Stimulated activated CD8-positive, alpha-beta memory T cell treated with anti-CD3 and anti-CD28 coated beads, Interleukin-7, amount 100 ng/mL, for 1 hour (primary cell): ENCODE results near the gene OR52I2.

Experiments used
- DNase-seq, 2 donors: peaks; one replicate each; pipeline ENCODE4 v3.0.0-alpha.2; 2020; ENCODE audit warnings: low read depth in 2 of 2

The OR52I2 gene

GRCh38 chr11:4607781-4608666 is 26.5 kb downstream of the OR52I2 start, which contains the start of gene TRIM68:
TSS of gene TRIM68 (minus strand) at chr11:4608231. CDS start at chr11:4605504, 2,727 bp downstream.
- peak; percentile 85 to 87 for DNase-seq

DNA sequence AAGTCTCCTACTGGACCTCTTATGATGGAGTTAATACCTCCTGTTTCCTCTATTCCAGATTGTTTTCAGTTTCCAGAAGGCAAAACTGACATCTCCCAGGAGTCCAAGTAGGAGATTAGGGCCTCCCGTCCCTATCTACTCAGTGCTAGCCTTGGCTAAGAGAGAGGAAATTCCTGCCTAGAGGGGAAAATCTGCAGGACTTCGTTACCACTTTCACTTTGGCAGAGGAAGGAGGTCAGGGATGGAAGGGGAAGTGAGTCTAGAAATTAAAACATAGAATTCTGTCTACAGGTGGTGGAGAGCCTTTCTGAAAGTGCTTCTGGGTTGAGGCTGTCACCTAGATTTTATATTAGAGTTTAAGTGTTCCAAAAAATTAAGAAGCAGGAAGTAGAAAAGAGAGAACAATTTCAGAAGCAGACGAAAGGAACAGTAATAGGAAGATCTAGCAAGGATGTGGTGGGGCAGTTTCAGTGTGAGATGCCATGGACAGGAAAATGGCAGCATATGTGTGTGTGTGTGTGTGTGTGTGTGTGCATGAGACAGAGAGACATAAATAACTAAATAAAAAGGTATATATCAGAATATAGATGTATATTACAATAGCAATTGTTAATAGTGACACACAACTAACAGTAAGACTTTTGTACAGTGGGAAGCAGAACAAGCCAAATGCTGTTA is 28.9 kb downstream of the OR52I2 start:
- no peak for DNase-seq

DNA sequence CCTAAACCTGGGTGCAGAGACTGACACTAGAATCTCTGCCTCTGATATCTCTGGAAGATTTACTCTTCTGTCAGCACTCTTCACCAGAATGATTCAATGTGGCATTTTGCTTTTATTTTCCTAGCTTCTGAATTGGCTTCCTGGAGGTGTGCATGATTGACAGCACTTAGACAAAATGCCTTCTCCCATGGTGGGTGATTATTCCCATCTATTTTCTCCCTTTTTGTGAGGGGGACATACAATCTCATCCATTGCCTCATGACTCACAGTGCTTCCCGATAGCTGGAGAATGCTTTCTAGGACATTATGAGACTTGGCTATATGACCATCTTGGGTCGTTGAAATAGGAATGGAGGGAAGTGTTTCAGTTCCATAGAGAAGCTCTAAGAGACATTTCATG is 30.4 kb downstream of the OR52I2 start:
- DNase-seq, result no peak

GRCh38 chr11:4615856-4616444 is 34.4 kb downstream of the OR52I2 start:
- no peak for DNase-seq

GRCh38 chr11:4619514-4619913 is 38.0 kb downstream of the OR52I2 start:
- DNase-seq, result no peak

GRCh38 chr11:4626207-4627099 is 44.9 kb downstream of the OR52I2 start:
- no peak for DNase-seq

DNA sequence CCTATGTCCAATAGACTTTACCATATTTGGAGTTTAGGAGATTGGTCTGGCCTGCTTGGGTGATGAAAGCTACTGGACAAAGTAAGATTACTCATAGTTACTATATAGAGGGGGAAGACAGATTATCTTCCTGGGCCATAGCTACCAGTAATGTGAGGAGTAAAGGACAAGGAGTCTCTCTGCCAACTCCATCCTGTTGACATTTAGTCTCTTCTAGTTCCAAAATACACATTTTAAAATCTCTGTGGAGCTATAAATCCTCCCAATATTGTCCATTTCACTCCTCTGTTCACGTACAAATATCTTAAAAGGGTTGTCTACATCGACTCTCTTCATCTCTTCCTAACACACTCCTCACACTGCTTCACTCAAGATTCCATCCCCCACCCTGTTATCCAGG is 54.6 kb downstream of the OR52I2 start:
- no peak for DNase-seq

DNA sequence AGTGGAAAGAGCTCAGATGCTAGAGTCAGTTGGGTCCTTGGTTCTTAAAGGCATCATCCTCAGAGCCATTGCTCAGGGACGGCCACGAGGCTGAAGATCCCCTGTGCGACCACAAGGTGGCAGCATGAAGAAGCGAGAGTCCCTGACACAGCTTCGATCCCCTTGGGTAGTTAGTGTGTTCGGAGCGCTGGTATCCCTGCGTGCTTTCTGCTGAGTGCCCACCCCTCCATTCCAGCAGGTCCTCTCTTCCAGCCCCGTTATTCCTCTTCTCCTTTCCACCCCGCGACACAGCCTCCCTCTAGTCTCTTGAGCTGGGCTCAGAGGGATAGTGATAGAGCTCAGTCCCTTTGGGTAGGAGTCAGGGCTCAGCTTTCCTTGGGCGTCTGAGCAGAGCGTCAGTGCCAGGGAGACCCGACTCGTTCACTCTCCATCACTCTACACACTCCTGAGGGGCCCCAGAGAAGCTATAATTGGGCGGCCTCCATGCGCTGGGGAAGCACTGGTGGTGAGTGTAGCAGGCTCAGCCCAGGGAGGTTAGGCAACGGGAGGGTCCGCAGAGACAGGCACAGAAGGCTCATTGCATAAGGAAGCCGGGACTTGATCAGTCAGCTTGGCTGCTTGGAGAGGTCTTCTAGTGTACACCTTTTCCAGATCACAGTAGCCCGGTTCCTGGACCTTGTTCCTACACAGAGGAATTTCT is 55.6 kb downstream of the OR52I2 start, which contains the start of gene OR51D1:
TSS of gene OR51D1 (plus strand) at position 516 of the 700 bp plus-strand sequence. CDS start 2,314 bp downstream, outside the sequence.
- DNase-seq, result peak; percentile 26 to 45

- DNase-seq, result no peak
These were observed 56.1 kb downstream of the OR52I2 start for GRCh38 chr11:4637662-4638047.

- DNase-seq, result no peak
These were observed 58.4 kb downstream of the OR52I2 start for GRCh38 chr11:4639931-4640330.

DNA sequence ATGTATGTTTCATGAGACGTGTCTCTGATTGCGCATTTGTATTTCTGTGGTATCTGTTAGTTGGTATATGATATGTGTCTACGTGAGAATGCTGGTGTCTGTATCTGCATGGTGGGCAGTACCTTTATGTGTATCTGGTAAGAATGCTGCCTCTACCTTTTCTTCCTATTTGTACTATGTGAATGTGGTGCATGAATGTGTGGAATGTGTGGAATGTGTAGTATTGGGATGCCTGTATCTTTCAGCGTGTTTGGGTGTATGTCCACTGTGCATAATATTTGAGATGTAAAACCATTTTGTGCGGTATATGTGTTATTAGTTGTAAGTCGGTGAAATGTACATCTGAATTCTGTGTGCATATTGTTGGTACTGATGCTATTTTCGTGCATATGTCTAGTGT is 60.0 kb downstream of the OR52I2 start:
- DNase-seq, result no peak

- DNase-seq, result no peak
These were observed 60.5 kb downstream of the OR52I2 start for GRCh38 chr11:4642043-4642442.
